Keratinocyte (primary cell): ENCODE measurements around the gene MED29.

Source experiments
- CTCF ChIP-seq, 3 experiments: IDR thresholded peaks in 1 of 3; conservative IDR thresholded peaks in 1 of 3; optimal IDR thresholded peaks in 1 of 3; 2 replicates in 2 of 3; 3 replicates in 1 of 3; pipeline versions ENCODE3 to v1.5.1; 2011; ENCODE audit warnings: low read length in 3 of 3, mild to moderate bottlenecking in 3 of 3, moderate library complexity in 2 of 3, control low read depth in 1 of 3, inconsistent platforms in 1 of 3; ENCODE audit not compliant: insufficient read depth in 2 of 3; ENCODE audit errors: extremely low read depth in 1 of 3
- EZH2 ChIP-seq: IDR thresholded peaks from one replicate; pipeline ENCODE4 v1.6.1; 2012; ENCODE audit warnings: inconsistent platforms, mild to moderate bottlenecking, low read length, moderate library complexity

GRCh38 chr19:39347332-39348164 is 43.6 kb upstream of the MED29 start:
- TF ChIP-seq CTCF (optimal IDR thresholded peaks at IDR 0.05 in 1 of 3, IDR thresholded peaks at IDR 0.05 in 1 of 3, conservative IDR thresholded peaks at IDR 0.05 in 1 of 3; ENCODE audit: extremely low read depth in 1 of 3, insufficient read depth in 2 of 3, low read length in 3 of 3) (no peak), EZH2 (no peak)
